Upper lobe of left lung (tissue), 6 donors: ENCODE results near the gene GRHL1. TPM values are rescaled to one million over a fixed set of nuclear protein-coding genes. Genes with fewer than 3 reads are reported as not detected.

Source experiments
- ATAC-seq, 2 donors: fragments of 200-7000 bp; cut with Tn5 transposase; one replicate each; pipeline ENCODE4 v1.9.1; 2022; ENCODE audit warnings: mild to moderate bottlenecking in 2 of 2, moderate library complexity in 2 of 2; ENCODE audit not compliant: low FRiP score in 2 of 2
- DNase-seq, 2 donors: peaks; one replicate each; pipeline ENCODE4 v3.0.0-alpha.2; 2019 to 2020
- H3K27ac ChIP-seq, 4 donors: fragments of 200-600 bp; sonication (generic); one replicate each; pipeline ENCODE4 v1.5.1; 2016 to 2019
- H3K27me3 ChIP-seq, 4 donors: fragments of 200-600 bp; sonication (generic); one replicate each; pipeline ENCODE4 v1.5.1; 2017 to 2019
- H3K36me3 ChIP-seq, 4 donors: fragments of 200-600 bp; sonication (generic); one replicate each; pipeline ENCODE4 v1.5.1; 2016 to 2019
- H3K4me1 ChIP-seq, 4 donors: fragments of 200-600 bp; sonication (generic); one replicate each; pipeline ENCODE4 v1.5.1; 2018 to 2019
- H3K4me3 ChIP-seq, 4 donors: fragments of 200-600 bp; sonication (generic); one replicate each; pipeline ENCODE4 v1.5.1; 2017 to 2019; ENCODE audit warnings: mild to moderate bottlenecking in 2 of 4, moderate library complexity in 1 of 4
- H3K9me3 ChIP-seq, 4 donors: fragments of 200-600 bp; sonication (generic); one replicate each; pipeline ENCODE4 v1.5.1; 2018 to 2019
- CTCF ChIP-seq, 6 experiments: fragments of 450-650 bp in 4 of 6; fragments of 200-600 bp in 2 of 6; sonication (generic) in 2 of 6; IDR thresholded peaks; one replicate each; pipeline ENCODE4 v1.5.1; 2016 to 2019; ENCODE audit warnings: antibody characterized with exemption in 6 of 6
- EP300 ChIP-seq, 4 donors: sonication (generic); formaldehyde crosslinking; IDR thresholded peaks; one replicate each; pipeline ENCODE4 v1.5.1; 2017; ENCODE audit warnings: antibody characterized with exemption in 4 of 4, control low read depth in 2 of 4
- POLR2A ChIP-seq, 4 donors: fragments of 450-650 bp; IDR thresholded peaks; one replicate each; pipeline ENCODE4 v1.5.1; 2016 to 2017; ENCODE audit warnings: antibody characterized with exemption in 4 of 4, mild to moderate bottlenecking in 2 of 4
- POLR2AphosphoS5 ChIP-seq, 2 donors: sonication (generic); formaldehyde crosslinking; IDR thresholded peaks; one replicate each; pipeline ENCODE4 v1.5.1; 2017; ENCODE audit warnings: antibody characterized with exemption in 2 of 2
- WGBS, 2 donors: methylation state at CpG; one replicate each; pipeline ENCODE4 v1.1.5; 2017 to 2018; 5-methylcytosine and 5-hydroxymethylcytosine counted together
- total RNA-seq, 6 donors: library from RNA; depleted of rRNA in 4 of 6; stranded (reverse); fragments of >200 nt in 4 of 6; gene quantifications; one replicate each; pipeline versions ENCODE4 v1.1.0 to v1.2.1, GENCODE V29; 2016 to 2021
- donor health status: DM: no; HTN: no; CAD: no; lungs with moderate emphysema.
- donor health status: DM: no; HTN: yes; CAD: no; lungs with severe emphysema.

Gene GRHL1
- total RNA-seq, 6 donors from 2014 or later, result 4.3 to 18.0 (median 10.1) TPM

DNA sequence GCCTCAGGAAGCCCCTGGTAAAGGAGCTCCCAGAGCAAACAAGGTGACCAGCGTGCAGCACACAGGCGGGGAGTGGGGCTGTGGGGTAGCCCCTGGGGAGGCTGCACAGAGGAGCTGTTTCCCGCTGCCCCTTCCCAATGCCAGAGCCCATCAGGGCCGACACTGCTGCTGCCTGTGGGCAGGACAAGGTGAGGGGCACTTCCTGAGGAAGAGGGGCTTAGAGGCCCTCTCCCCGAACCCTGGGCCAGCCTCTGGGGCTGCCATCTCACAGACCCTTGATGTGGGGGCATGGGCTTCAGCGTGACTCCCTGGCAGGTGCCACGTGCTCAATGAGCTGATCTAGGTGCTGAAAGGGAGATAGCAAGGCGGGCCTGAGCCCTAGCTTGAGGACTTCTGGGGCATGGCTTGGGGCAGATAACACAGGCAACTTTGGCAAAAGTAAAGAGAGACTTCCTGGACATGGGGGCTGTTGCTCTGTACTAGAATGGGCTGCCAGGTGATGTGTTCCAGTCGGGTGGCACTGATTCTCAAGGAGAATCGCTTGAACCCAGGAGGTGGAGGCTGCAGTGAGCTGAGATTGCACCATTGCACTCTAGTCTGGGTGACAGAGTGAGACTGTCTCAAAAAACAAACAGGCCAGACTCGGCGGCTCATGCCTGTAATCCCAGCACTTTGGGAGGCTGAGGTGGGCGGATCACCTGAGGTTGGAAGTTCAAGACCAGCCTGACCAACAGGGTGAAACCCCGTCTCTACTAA is 81.9 kb downstream of the GRHL1 start:
- H3K4me3 ChIP-seq, result no peak overlapping the region
- H3K27ac ChIP-seq, result no peak overlapping the region
- H3K27me3 ChIP-seq, result no peaks in the 10 kb centered on the region
- peaks cover 55 to 71% (median 59%) of the 10 kb centered on the region in 4 donors for H3K4me1 ChIP-seq
- no peak for TF ChIP-seq POLR2A (IDR thresholded peaks at IDR 0.05)
- WGBS, 2 donors, result 88 to 90% methylated on average over 10 to 14 of the region's 14 CpGs
- H3K9me3 ChIP-seq, result no peaks in the 10 kb centered on the region
- DNase-seq, result no peak
- H3K36me3 ChIP-seq, result no peaks in the 10 kb centered on the region
- ATAC-seq, result no peak

- H3K27me3 ChIP-seq, result no peaks in the 10 kb centered on the region
- no peak for TF ChIP-seq POLR2AphosphoS5 (IDR thresholded peaks at IDR 0.05)
- TF ChIP-seq POLR2A (IDR thresholded peaks at IDR 0.05), result no peak
- no peak for TF ChIP-seq CTCF (IDR thresholded peaks at IDR 0.05)
- H3K4me3 ChIP-seq, result no peak overlapping the region
- H3K4me1 ChIP-seq, result peaks cover 46 to 69% (median 60%) of the 10 kb centered on the region in 4 donors
- DNase-seq (no peak), ATAC-seq (no peak)
- H3K27ac ChIP-seq, result peak overlapping the region; percentile 75 to 84 (median 79)
- H3K9me3 ChIP-seq, result no peaks in the 10 kb centered on the region
- 78 to 81% methylated on average over 12 of the region's 12 CpGs for WGBS, 2 donors
- no peaks in the 10 kb centered on the region for H3K36me3 ChIP-seq
These were observed 83.0 kb downstream of the GRHL1 start for GRCh38 chr2:10034333-10035052.

- WGBS, 2 donors, result 41 to 49% methylated on average over 3 of the region's 3 CpGs
These were observed 83.5 kb downstream of the GRHL1 start for GRCh38 chr2:10035053-10035422.

DNA sequence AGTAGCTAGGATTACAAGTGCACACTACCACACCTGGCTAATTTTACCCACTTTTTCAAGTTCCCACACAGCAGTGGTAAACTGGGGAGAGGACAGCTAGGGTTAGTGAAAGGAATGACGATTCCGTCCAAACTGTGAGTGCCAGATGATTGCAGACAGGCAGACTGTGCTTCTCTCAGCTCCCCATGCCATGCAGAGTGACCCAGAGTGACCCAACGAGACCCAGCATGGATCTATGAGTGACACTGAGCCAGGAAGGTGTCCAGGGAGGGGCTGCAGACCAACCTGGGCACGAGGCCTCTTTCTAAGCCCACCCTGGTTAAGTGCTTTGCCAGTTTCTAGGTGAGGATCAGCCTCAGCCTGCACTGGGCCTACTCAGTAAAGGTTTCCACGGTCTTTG is 84.1 kb downstream of the GRHL1 start:
- Histone ChIP-seq H3K36me3 (no peaks in the 10 kb centered on the region), H3K4me1 (peaks cover 45 to 69% (median 55%) of the 10 kb centered on the region in 4 donors), H3K27ac (peak overlapping the region; percentile 75 to 84 (median 79)), H3K4me3 (no peak overlapping the region), H3K27me3 (no peaks in the 10 kb centered on the region), H3K9me3 (no peaks in the 10 kb centered on the region)
- no peak for ATAC-seq
- TF ChIP-seq POLR2A (IDR thresholded peaks at IDR 0.05) (no peak), CTCF (IDR thresholded peaks at IDR 0.05) (no peak), POLR2AphosphoS5 (IDR thresholded peaks at IDR 0.05) (no peak), EP300 (IDR thresholded peaks at IDR 0.05) (no peak)
- 49 to 51% methylated on average over 4 to 5 of the region's 5 CpGs for WGBS, 2 donors
- DNase-seq, result no peak

More at GRCh38 chr2:10035053-10035422, 83.5 kb downstream of the GRHL1 start:
- peaks cover 40 to 69% (median 57%) of the 10 kb centered on the region in 4 donors for H3K4me1 ChIP-seq
- peak overlapping the region; percentile 75 to 84 (median 79) for H3K27ac ChIP-seq
- TF ChIP-seq CTCF (IDR thresholded peaks at IDR 0.05) (no peak), POLR2A (IDR thresholded peaks at IDR 0.05) (no peak), POLR2AphosphoS5 (IDR thresholded peaks at IDR 0.05) (no peak), EP300 (IDR thresholded peaks at IDR 0.05) (no peak)
- H3K9me3 ChIP-seq, result no peaks in the 10 kb centered on the region
- no peak overlapping the region for H3K4me3 ChIP-seq
- no peaks in the 10 kb centered on the region for H3K36me3 ChIP-seq
- peak in 1 of 2 donors; percentile 25 for ATAC-seq
- DNase-seq, result no peak
- H3K27me3 ChIP-seq, result no peaks in the 10 kb centered on the region

DNA sequence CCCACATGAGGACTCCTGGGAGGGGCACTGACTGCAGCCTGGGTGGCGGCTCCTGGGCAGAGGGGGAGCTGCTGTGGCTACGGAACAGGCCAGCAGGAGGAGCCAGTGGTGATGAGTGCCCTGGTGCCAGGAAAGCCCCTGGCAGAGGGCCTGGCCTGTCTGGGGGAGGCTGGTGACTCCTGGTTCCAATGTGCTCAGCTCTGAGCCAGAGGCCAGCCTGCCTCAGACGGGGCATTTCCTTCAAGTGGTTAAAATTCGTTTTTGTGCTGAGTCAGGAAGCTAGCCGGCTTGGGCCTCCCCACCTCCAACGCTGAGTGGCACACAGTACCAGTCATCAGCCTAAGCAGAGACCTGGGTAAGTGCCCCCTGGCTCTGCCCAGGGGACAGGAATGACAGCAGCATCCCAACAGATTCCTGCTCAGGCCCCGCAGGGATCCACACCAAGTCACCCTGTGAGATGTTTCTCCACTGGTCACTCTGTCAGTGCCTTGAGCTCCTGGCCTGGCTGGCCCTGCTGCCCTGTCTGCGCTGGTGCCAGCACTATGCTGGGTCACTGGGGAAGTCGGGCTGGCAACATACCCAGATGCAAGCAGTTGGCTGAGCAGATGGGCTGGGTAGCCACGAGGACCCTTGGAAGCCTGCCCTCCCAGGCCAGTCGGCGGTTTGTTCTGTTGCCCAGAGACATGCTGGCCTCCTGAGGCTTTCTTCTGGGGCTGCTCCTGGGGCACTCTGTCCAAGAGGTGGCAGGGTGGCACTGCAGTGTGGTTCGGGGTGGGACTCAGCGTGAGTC is 84.8 kb downstream of the GRHL1 start:
- peak overlapping the region; percentile 75 to 84 (median 79) for H3K27ac ChIP-seq
- H3K36me3 ChIP-seq, result no peaks in the 10 kb centered on the region
- WGBS, 2 donors, result 25 to 26% methylated on average over 7 to 11 of the region's 14 CpGs
- TF ChIP-seq EP300 (IDR thresholded peaks at IDR 0.05) (peak in 1 of 4 donors; percentile 42), POLR2A (IDR thresholded peaks at IDR 0.05) (peak in 1 of 4 donors; percentile 15), POLR2AphosphoS5 (IDR thresholded peaks at IDR 0.05) (peak; percentile 13 to 44), CTCF (IDR thresholded peaks at IDR 0.05) (peak; percentile 46 to 77 (median 72))
- H3K9me3 ChIP-seq, result no peaks in the 10 kb centered on the region
- H3K4me3 ChIP-seq, result no peak overlapping the region
- peak; percentile 71 to 84 for ATAC-seq
- DNase-seq, result peak; percentile 81 to 88
- H3K4me1 ChIP-seq, result peaks cover 48 to 68% (median 56%) of the 10 kb centered on the region in 4 donors
- H3K27me3 ChIP-seq, result no peaks in the 10 kb centered on the region
